ENCODE results near the gene ZNF726. TPM values are rescaled to one million over a fixed set of nuclear protein-coding genes. Genes with fewer than 3 reads are reported as not detected.
"Not testable (repeated sequence)": the region's sequence is repeated elsewhere in the genome, so short reads cannot be mapped to it uniquely, and the experiment has no call there.

ZNF726 gene
- total RNA-seq, 1 donor from 2014 or later: 3.2 TPM

DNA sequence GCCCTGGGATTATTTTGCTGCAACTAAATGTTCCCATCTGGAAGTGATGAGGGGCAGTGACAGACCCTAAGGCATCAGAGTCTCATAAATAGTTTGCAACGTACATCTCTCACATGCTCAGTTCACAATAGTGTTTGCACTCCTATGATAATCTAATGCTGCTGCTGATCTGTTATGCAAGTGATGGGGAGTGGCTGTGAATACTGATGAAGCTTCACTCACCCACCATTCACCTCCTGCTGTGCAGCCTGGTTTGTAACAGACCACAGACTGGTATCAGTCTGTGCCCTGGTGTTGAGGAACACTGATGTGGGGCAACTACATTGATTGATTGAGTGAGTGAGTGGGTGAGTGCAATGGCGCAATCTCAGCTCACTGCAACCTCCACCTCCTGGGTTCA is 54.9 kb downstream of the ZNF726 start:
- no peak overlapping the region for H3K27ac ChIP-seq
- H3K4me3 ChIP-seq: no peak overlapping the region
- H3K4me1 ChIP-seq: no peaks in the 10 kb centered on the region
- TF ChIP-seq CTCF (IDR thresholded peaks at IDR 0.05): no peak
- intact Hi-C loops (cut with DNase I): no loop called here
- peaks cover 24% of the 10 kb centered on the region for H3K27me3 ChIP-seq (ENCODE audit: low read depth)
- ATAC-seq (no peak), DNase-seq (no peak)
- no peaks in the 10 kb centered on the region for H3K36me3 ChIP-seq
- no peaks in the 10 kb centered on the region for H3K9me3 ChIP-seq

- ATAC-seq (peak in 1 of 2 donors; percentile 23), DNase-seq (no peak)
- TF ChIP-seq CTCF (IDR thresholded peaks at IDR 0.05): no peak
- H3K27me3 ChIP-seq (ENCODE audit: low read depth): peaks cover 24% of the 10 kb centered on the region
- H3K27ac ChIP-seq: no peak overlapping the region
- H3K4me1 ChIP-seq: no peaks in the 10 kb centered on the region
- intact Hi-C loops (cut with DNase I): no loop called here
- no peaks in the 10 kb centered on the region for H3K36me3 ChIP-seq
- H3K4me3 ChIP-seq: no peak overlapping the region
- H3K9me3 ChIP-seq: no peaks in the 10 kb centered on the region
Observed at GRCh38 chr19:23971598-23971997, 56.9 kb downstream of the ZNF726 start.

- no peaks in the 10 kb centered on the region for H3K9me3 ChIP-seq
- no peak overlapping the region for H3K27ac ChIP-seq
- TF ChIP-seq CTCF (IDR thresholded peaks at IDR 0.05): no peak
- no peaks in the 10 kb centered on the region for H3K4me1 ChIP-seq
- H3K36me3 ChIP-seq: no peaks in the 10 kb centered on the region
- peak; percentile 19 to 51 for ATAC-seq
- intact Hi-C loops (cut with DNase I): no loop called here
- H3K4me3 ChIP-seq: no peak overlapping the region
- DNase-seq: no peak
- peaks cover 24% of the 10 kb centered on the region for H3K27me3 ChIP-seq (ENCODE audit: low read depth)
Observed at GRCh38 chr19:23972161-23972560, 57.5 kb downstream of the ZNF726 start.

GRCh38 chr19:23974941-23975340 is 60.3 kb downstream of the ZNF726 start:
- intact Hi-C loops (cut with DNase I): no loop called here
- DNase-seq: no peak
- no peaks in the 10 kb centered on the region for H3K9me3 ChIP-seq

GRCh38 chr19:23976631-23977030 is 61.9 kb downstream of the ZNF726 start:
- H3K36me3 ChIP-seq; DNase-seq; H3K27ac ChIP-seq; H3K9me3 ChIP-seq; H3K4me3 ChIP-seq; ATAC-seq; H3K4me1 ChIP-seq; intact Hi-C loops (cut with DNase I): not testable (repeated sequence)
- H3K27me3 ChIP-seq (ENCODE audit: low read depth): peaks cover 12% of the 10 kb centered on the region

More at GRCh38 chr19:23974941-23975340, 60.3 kb downstream of the ZNF726 start:
- Histone ChIP-seq H3K4me3 (no peak overlapping the region), H3K27ac (no peak overlapping the region), H3K4me1 (no peaks in the 10 kb centered on the region), H3K36me3 (no peaks in the 10 kb centered on the region), H3K27me3 (ENCODE audit: low read depth) (peaks cover 24% of the 10 kb centered on the region)
- ATAC-seq: no peak
- TF ChIP-seq CTCF (IDR thresholded peaks at IDR 0.05): no peak

GRCh38 chr19:23977256-23977655 is 62.6 kb downstream of the ZNF726 start:
- H3K27ac ChIP-seq; H3K36me3 ChIP-seq; H3K4me3 ChIP-seq; H3K9me3 ChIP-seq; ATAC-seq; DNase-seq; H3K27me3 ChIP-seq (ENCODE audit: low read depth); intact Hi-C loops (cut with DNase I); H3K4me1 ChIP-seq: not testable (repeated sequence)

DNA sequence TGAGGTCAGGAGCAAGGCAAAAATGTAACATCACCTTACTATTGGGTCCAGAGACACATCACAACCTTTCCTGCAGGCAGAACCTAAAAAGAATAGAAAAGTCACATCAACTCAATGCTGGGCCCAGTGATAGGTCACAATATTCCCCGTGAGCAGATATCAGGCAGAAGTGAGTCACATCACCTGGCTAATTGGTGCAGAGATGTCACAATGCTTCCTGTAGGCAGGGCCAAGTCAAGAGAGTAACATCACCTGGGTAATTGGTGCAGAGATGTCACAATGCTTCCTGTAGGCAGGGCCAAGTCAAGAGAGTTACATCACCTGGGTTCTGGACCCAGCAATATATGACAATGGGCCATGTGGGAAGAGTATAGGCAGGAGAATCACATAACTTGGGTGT is 63.4 kb downstream of the ZNF726 start:
- Histone ChIP-seq H3K9me3 (no peaks in the 10 kb centered on the region), H3K36me3 (no peaks in the 10 kb centered on the region), H3K27me3 (ENCODE audit: low read depth) (no peaks in the 10 kb centered on the region), H3K4me1 (no peaks in the 10 kb centered on the region), H3K4me3 (no peak overlapping the region), H3K27ac (no peak overlapping the region)
- no peak for TF ChIP-seq CTCF (IDR thresholded peaks at IDR 0.05)
- ATAC-seq (no peak), DNase-seq (no peak)
- intact Hi-C loops (cut with DNase I): no loop called here
